ENCODE data around the gene STMN1.
A peak's percentile ranks its signal among the peaks of the same experiment; 100 is the strongest.
"Not testable (repeated sequence)": the region's sequence is repeated elsewhere in the genome, so short reads cannot be mapped to it uniquely, and the experiment has no call there.

STMN1 gene

DNA sequence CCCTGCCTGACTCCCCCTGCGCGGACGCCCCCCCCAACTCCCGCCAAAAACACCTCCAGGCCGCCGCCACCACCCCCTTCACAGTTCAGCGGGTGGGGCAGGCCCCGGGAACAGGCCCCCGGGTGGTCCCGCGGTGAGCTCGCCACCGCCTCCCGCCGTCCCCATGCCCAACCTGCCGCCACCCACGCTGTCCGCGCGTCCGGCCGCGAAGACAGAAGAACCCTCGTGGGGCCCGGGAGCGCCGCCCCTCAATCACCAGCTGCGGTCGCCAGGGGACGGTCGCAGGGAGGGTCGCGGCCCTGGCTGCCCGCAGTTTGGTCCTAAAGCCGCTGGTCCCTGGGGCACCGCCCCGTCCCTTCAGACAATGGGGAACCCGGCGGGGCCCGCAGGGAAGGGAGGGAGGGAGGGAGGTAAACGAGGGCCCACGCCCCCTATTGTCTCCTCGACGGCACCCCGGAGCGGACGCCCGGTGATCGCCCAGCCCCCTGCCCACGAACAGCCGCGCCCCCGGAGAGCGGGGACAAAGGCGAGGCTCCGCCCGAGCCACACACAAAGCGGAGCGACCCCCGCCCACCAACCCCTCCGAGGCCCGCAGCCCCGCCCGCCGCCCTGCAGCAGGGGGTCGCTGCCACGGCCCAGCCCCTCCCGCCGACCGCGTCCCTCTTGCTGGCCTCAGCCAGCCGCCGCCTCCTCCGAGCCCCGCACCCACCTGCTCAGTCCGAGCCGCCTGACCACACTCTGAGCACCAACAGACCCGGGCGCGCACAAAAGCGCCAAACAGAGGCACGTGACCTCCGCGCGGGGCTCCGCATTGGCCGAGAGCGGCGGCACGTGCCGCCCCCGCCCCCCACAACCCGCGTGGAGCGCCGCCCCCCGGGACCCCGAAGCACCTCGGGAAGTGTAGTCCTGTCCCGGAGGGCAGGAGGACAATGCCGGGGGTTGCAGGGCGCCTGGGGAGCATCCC is at the start of gene STMN1:
Gene STMN1, minus strand, starts transcription at position 740 of the 964 bp plus-strand sequence. CDS start 1,743 bp downstream, outside the sequence.
- Histone ChIP-seq H3K4me3 (peak within 1 kb of the TSS; percentile 90), H3K4me2 (peak within 1 kb of the TSS; percentile 94), H3K27me3 (no peaks in the 10 kb centered on the region), H4K20me1 (peaks cover 44% of the 10 kb centered on the region), H3K36me3 (peaks cover 36% of the 10 kb centered on the region), H3K9ac (peak within 1 kb of the TSS; percentile 96), H3K27ac (peak within 1 kb of the TSS; percentile 95), H3K9me3 (no peaks in the 10 kb centered on the region), H3K4me1 (peaks cover 48% of the 10 kb centered on the region)
- TF ChIP-seq Cebpa-rat (IDR thresholded peaks at IDR 0.05) = no peak

DNA sequence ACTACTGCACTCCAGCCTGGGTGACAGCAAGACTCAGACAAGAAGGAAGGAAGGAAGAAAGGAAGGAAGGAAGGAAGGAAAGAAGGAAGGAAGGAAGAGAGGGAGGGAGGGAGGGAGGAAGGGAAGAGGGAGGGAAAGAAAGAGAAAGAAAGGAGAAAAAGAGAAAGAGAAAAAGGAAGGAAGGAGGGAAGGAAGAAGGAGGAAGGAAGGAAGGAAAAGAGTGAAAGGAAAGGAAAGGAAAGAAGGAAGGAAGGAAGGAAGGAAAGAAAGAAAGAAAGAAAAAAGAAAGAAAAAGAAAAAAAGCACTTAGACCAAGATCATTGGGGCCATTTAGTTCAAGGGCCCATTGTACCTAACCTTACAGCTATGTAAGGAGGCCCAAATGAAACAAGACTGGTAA is 49.3 kb upstream of the STMN1 start:
- no peak overlapping the region for H3K4me3 ChIP-seq
- H3K9ac ChIP-seq = no peak overlapping the region
- H4K20me1 ChIP-seq = no peaks in the 10 kb centered on the region
- TF ChIP-seq Cebpa-rat (IDR thresholded peaks at IDR 0.05) = no peak
- H3K4me1 ChIP-seq = peaks cover 6% of the 10 kb centered on the region
- H3K27ac ChIP-seq = no peak overlapping the region
- no peak overlapping the region for H3K4me2 ChIP-seq
- H3K36me3 ChIP-seq = peaks cover 33% of the 10 kb centered on the region
- H3K27me3 ChIP-seq = no peaks in the 10 kb centered on the region; the same call in 1 of the 2 replicates
- peaks cover 12% of the 10 kb centered on the region for H3K9me3 ChIP-seq

DNA sequence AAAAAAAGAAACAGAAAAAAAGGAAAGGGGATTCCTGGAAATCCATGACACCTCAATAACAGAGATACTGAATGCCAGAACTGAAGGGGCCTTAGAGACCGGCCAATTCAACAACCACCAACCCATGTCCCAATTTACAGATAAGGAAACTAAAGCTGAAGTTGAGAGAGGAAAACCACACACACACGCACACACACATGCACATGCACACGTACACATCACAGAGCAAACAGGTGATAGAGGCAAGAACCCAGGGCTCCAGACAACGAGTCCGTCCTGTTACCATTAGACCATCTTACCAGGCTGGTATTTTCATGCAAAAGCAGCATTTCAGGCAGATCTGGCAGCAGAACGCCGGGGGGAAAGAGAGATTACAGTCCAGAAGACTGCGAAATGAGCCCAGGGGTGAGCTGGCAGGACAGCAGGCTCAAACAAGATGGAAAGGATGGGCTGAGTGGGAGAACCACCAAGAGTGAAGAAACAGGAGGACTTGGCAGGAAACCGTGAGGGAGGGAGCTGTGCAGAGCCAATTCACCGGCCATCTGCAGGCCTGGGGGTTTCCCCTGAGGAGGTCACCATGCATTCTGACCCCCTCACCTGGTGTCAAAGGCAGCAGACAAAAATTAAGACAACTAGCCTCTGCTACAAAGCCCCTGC is 48.2 kb upstream of the STMN1 start:
- no peaks in the 10 kb centered on the region for H4K20me1 ChIP-seq
- no peak for TF ChIP-seq Cebpa-rat (IDR thresholded peaks at IDR 0.05)
- no peak overlapping the region for H3K4me3 ChIP-seq
- H3K4me2 ChIP-seq = no peak overlapping the region
- H3K27me3 ChIP-seq = no peaks in the 10 kb centered on the region; the same call in 1 of the 2 replicates
- H3K9me3 ChIP-seq = peaks cover 16% of the 10 kb centered on the region
- peaks cover 22% of the 10 kb centered on the region for H3K36me3 ChIP-seq
- no peak overlapping the region for H3K27ac ChIP-seq
- H3K9ac ChIP-seq = no peak overlapping the region
- no peaks in the 10 kb centered on the region for H3K4me1 ChIP-seq

DNA sequence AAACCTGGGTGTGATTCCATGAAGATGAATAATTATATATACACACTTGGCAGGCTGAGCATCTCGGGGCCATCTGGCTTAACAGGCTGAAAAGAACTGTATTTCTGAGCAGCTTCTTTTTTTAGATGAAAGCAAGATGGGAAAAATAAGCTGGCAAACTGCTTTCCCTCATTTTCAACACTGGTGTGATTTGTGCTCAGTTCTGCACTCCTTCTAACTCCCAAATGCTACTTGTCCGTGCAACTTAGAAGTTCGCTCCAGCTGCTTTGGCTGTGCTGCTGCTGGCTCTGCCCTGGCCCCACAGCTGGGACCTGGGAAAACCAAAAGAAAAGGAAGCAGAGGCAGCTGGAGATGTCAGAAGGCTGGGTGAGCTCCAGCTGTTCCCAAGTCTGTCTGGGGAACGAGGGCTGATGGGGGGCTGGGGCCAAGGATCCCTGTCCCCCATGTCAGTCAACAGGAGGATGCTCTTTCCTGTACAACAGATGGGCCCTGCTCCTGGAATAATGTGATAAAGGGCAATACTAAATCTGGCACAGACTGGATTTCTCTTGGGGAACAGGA is 46.7 kb upstream of the STMN1 start:
- no peak overlapping the region for H3K27ac ChIP-seq
- peaks cover 7% of the 10 kb centered on the region for H3K36me3 ChIP-seq
- H3K9me3 ChIP-seq = peaks cover 4% of the 10 kb centered on the region; the same call in 1 of the 2 replicates
- no peaks in the 10 kb centered on the region; the same call in 1 of the 2 replicates for H3K27me3 ChIP-seq
- no peaks in the 10 kb centered on the region for H4K20me1 ChIP-seq
- H3K4me3 ChIP-seq = no peak overlapping the region
- no peaks in the 10 kb centered on the region for H3K4me1 ChIP-seq
- TF ChIP-seq Cebpa-rat (IDR thresholded peaks at IDR 0.05) = no peak
- H3K4me2 ChIP-seq = no peak overlapping the region
- no peak overlapping the region for H3K9ac ChIP-seq

DNA sequence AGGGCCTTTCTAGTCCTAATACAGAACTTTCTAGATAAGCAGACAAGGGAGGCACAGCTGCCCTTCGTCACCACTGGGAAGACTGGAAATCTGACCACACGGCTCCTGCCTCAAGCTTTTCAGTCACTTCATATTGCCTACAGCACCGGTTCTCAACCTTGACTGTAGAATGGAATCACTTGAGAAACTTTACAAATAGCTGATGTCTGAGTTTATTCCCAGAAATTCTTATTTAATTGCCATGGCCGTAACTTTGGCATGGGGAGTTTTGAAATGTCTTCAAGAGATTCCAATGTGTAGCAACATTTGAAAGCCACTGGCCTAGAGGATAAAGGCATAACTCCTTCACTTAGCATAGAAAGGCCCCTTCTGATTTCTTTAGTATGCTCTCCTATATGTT is 42.4 kb upstream of the STMN1 start:
- Histone ChIP-seq H3K4me3 (no peak overlapping the region), H3K4me2 (no peak overlapping the region), H3K4me1 (no peaks in the 10 kb centered on the region), H4K20me1 (no peaks in the 10 kb centered on the region), H3K9ac (no peak overlapping the region), H3K27me3 (no peaks in the 10 kb centered on the region), H3K9me3 (peaks cover 18% of the 10 kb centered on the region), H3K27ac (no peak overlapping the region), H3K36me3 (no peaks in the 10 kb centered on the region)
- no peak for TF ChIP-seq Cebpa-rat (IDR thresholded peaks at IDR 0.05)

DNA sequence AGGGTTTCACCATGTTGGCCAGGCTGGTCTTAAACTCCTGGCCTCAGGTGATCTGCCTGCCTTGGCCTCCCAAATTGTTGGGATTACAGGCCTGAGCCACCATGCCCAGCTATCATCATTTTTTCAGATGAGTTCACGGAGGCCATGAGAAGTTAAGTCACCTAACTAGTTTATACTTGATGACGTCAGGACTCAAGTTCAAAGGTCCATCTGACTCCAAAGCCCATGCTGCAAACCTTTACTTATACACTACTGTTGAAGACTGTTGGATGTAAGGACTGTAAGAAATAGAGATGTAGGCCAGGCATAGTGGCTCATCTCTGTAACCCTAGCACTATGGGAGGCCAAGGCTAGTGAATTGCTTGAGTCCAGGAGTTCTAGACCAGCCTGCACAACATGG is 40.8 kb upstream of the STMN1 start:
- H3K9ac ChIP-seq = no peak overlapping the region
- no peaks in the 10 kb centered on the region for H3K4me1 ChIP-seq
- no peak overlapping the region for H3K4me2 ChIP-seq
- no peaks in the 10 kb centered on the region for H3K36me3 ChIP-seq
- no peaks in the 10 kb centered on the region for H4K20me1 ChIP-seq
- no peaks in the 10 kb centered on the region for H3K27me3 ChIP-seq
- no peak overlapping the region for H3K4me3 ChIP-seq
- no peak overlapping the region for H3K27ac ChIP-seq
- TF ChIP-seq Cebpa-rat (IDR thresholded peaks at IDR 0.05) = no peak
- H3K9me3 ChIP-seq = peaks cover 35% of the 10 kb centered on the region

DNA sequence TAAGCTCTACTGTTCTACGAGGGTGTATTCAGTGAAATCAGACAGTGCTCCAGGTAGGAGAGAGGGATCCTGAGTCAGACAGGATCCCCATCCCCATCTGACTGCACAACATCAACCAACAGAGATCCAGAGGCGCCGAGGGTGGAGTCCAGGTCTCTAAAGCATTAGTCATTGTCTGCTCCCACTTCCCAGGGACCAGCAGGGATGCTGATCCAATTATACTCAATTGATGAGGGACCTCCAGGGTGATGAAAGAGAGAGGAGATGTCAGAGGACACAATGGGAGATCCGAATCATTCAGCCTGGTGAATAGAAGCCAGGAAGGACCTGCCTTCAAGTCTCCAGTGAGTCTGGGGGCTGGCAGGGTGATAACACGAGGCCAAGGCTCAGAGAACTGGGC is 39.5 kb upstream of the STMN1 start:
- Histone ChIP-seq H3K9me3 (peaks cover 36% of the 10 kb centered on the region), H3K27me3 (no peaks in the 10 kb centered on the region), H3K36me3 (no peaks in the 10 kb centered on the region), H3K9ac (no peak overlapping the region), H3K4me1 (no peaks in the 10 kb centered on the region), H3K27ac (no peak overlapping the region), H3K4me3 (no peak overlapping the region), H4K20me1 (no peaks in the 10 kb centered on the region), H3K4me2 (no peak overlapping the region)
- no peak for TF ChIP-seq Cebpa-rat (IDR thresholded peaks at IDR 0.05)

DNA sequence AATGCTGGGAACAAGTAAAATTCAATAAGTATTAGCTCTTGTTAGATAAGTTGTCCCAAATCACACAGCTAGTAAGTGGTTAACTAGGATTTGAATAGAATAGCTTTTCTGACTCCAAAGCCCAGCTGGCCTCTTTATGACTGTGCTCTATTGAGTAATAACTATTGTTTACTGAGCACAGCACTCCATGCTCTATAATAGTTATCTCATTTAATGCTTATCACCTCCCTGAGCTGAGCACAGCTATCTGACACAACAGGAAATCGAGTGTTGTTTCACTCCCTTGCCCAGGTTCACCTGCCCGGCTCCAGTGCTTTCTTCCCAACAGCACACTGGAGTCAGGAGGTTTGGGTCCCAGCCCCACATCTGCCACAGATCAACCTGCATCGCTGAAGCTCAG is 38.8 kb upstream of the STMN1 start:
- peaks cover 33% of the 10 kb centered on the region for H3K9me3 ChIP-seq
- H3K9ac ChIP-seq = no peak overlapping the region
- H4K20me1 ChIP-seq = no peaks in the 10 kb centered on the region
- no peaks in the 10 kb centered on the region for H3K36me3 ChIP-seq
- no peaks in the 10 kb centered on the region for H3K27me3 ChIP-seq
- H3K4me1 ChIP-seq = no peaks in the 10 kb centered on the region
- no peak overlapping the region for H3K4me3 ChIP-seq
- no peak for TF ChIP-seq Cebpa-rat (IDR thresholded peaks at IDR 0.05)
- H3K4me2 ChIP-seq = no peak overlapping the region
- no peak overlapping the region for H3K27ac ChIP-seq

DNA sequence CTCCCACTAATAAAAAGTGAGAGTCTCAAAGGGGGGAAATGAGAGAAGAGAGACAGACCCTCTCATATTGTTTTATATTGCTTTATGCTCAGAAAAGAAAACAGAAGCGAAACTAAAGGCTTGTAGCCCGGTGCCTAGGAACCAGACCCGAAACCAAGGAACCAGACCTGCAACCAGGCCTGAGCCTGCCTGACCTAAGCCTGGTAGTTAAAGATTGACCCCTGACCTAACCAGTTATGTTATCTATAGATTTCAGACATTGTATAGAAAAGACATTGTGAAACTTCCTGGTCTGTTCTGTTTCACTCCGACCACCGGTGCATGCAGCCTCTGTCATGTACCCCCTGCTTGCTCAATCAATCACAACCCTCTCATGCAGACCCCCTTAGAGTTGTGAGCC is 37.3 kb upstream of the STMN1 start:
- not testable (repeated sequence) for H3K27me3 ChIP-seq, H3K9ac ChIP-seq, H3K4me2 ChIP-seq, H3K27ac ChIP-seq, H4K20me1 ChIP-seq, H3K4me3 ChIP-seq, H3K36me3 ChIP-seq, H3K4me1 ChIP-seq
- peaks cover 32% of the 10 kb centered on the region for H3K9me3 ChIP-seq

DNA sequence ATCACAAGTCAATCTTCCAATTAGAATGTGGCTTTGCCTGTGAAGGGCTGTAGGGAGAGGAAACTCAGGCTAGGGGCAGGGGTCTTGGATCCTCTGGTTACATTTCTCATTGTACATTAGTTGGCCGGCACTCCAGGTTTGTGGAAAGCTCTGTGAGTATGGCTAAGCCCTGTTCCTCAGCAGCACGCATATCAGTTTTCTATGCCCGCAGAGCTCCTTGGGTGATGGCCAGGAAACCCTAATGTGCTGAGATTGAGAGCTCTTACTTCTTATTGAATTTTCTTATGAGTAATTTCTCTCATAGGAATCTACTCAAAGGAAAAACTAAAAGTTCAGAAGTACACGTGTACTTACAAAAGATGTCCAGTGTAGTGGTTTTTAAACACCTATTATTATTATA is 30.7 kb upstream of the STMN1 start:
- Histone ChIP-seq H3K27ac (no peak overlapping the region), H3K9me3 (peaks cover under 1% of the 10 kb centered on the region; the same call in 1 of the 2 replicates)
- no peak for TF ChIP-seq Cebpa-rat (IDR thresholded peaks at IDR 0.05)

More for the DNA sequence above, 30.7 kb upstream of the STMN1 start:
- Histone ChIP-seq H3K36me3 (no peaks in the 10 kb centered on the region), H3K4me2 (no peak overlapping the region), H3K4me1 (peaks cover 2% of the 10 kb centered on the region), H3K27me3 (no peaks in the 10 kb centered on the region), H3K4me3 (no peak overlapping the region), H4K20me1 (no peaks in the 10 kb centered on the region), H3K9ac (no peak overlapping the region)
